Measurements from ENCODE around the gene AK1. TPM values are rescaled to one million over a fixed set of nuclear protein-coding genes. Genes with fewer than 3 reads are reported as not detected.

The AK1 gene
- total RNA-seq, 2 experiments from 2014 or later = 12.1 to 14.8 TPM

- Mint-ChIP-seq H3K27me3 (no peaks in the 10 kb centered on the region), H3K4me3 (no peak overlapping the region), H3K9me3 (peaks cover 15% of the 10 kb centered on the region), H3K36me3 (ENCODE audit: low read depth) (peaks cover 61% of the 10 kb centered on the region), H3K4me1 (ENCODE audit: low read depth) (peaks cover 18% of the 10 kb centered on the region), H3K27ac (no peak overlapping the region)
- DNase-seq = no peak
- intact Hi-C loops (cut with micrococcal nuclease) = no loop called here
- ATAC-seq = no peak
- POLR2A ChIA-PET = interaction anchor here (0.9 to 2.6 kb wide), 3 partner anchors 8 to 14 kb away, joined by 3 to 10 read pairs (median 5); no protein-coding TSS in a partner anchor
- CTCF ChIA-PET = interaction anchor here (1.5 to 2.6 kb wide), 2 partner anchors 23 to 26 kb away, joined by 4 to 8 read pairs; no protein-coding TSS in a partner anchor
- no peak for TF ChIP-seq CTCF (IDR thresholded peaks at IDR 0.05)
These were observed 18.3 kb upstream of the AK1 start for GRCh38 chr9:127895811-127896210.

- intact Hi-C loops (cut with micrococcal nuclease) = no loop called here
- POLR2A ChIA-PET = interaction anchor here (1.7 to 2.1 kb wide), 2 partner anchors 11 kb away, joined by 6 read pairs; no protein-coding TSS in a partner anchor
- ATAC-seq (no peak), DNase-seq (no peak)
- Mint-ChIP-seq H3K27ac (no peak overlapping the region), H3K36me3 (ENCODE audit: low read depth) (peaks cover 69% of the 10 kb centered on the region), H3K4me3 (no peak overlapping the region), H3K9me3 (peaks cover 15% of the 10 kb centered on the region), H3K4me1 (ENCODE audit: low read depth) (peaks cover 10% of the 10 kb centered on the region), H3K27me3 (no peaks in the 10 kb centered on the region)
- CTCF ChIA-PET = interaction anchor here (1.6 to 3.1 kb wide), 2 partner anchors 23 to 28 kb away, joined by 3 to 14 read pairs; no protein-coding TSS in a partner anchor
- TF ChIP-seq CTCF (IDR thresholded peaks at IDR 0.05) = no peak
These were observed 15.9 kb upstream of the AK1 start for GRCh38 chr9:127893392-127893791.

GRCh38 chr9:127892831-127893230 lies 15.4 kb upstream of the AK1 start:
- ATAC-seq (no peak), DNase-seq (no peak)
- peaks cover 71% of the 10 kb centered on the region for H3K36me3 Mint-ChIP-seq (ENCODE audit: low read depth)
- no peaks in the 10 kb centered on the region for H3K27me3 Mint-ChIP-seq
- ChIA-PET POLR2A (interaction anchor here (1.7 to 2.1 kb wide), 2 partner anchors 11 kb away, joined by 6 read pairs; no protein-coding TSS in a partner anchor), CTCF (interaction anchor here (0.9 to 3.1 kb wide), 3 partner anchors 23 to 28 kb away, joined by 3 to 14 read pairs (median 4); no protein-coding TSS in a partner anchor)
- H3K4me1 Mint-ChIP-seq (ENCODE audit: low read depth) = peaks cover 7% of the 10 kb centered on the region
- no peak for TF ChIP-seq CTCF (IDR thresholded peaks at IDR 0.05)
- H3K4me3 Mint-ChIP-seq = no peak overlapping the region
- intact Hi-C loops (cut with micrococcal nuclease) = no loop called here
- H3K9me3 Mint-ChIP-seq = peaks cover 15% of the 10 kb centered on the region
- H3K27ac Mint-ChIP-seq = no peak overlapping the region

- Mint-ChIP-seq H3K9me3 (peaks cover 9% of the 10 kb centered on the region), H3K36me3 (ENCODE audit: low read depth) (peaks cover 59% of the 10 kb centered on the region), H3K4me3 (no peak overlapping the region), H3K27me3 (no peaks in the 10 kb centered on the region), H3K27ac (no peak overlapping the region), H3K4me1 (ENCODE audit: low read depth) (peaks cover 5% of the 10 kb centered on the region)
- no peak for DNase-seq
- no peak for TF ChIP-seq CTCF (IDR thresholded peaks at IDR 0.05)
- no peak for ATAC-seq
- ChIA-PET CTCF (interaction anchor here (1.0 to 4.5 kb wide), 4 partner anchors 20 to 53 kb away, joined by 3 to 33 read pairs (median 6); no protein-coding TSS in a partner anchor), POLR2A (no interaction called here)
- intact Hi-C loops (cut with micrococcal nuclease) = no loop called here
These were observed 12.6 kb upstream of the AK1 start for GRCh38 chr9:127890053-127890452.

- no peaks in the 10 kb centered on the region for H3K9me3 Mint-ChIP-seq
- ChIA-PET CTCF (interaction anchor here (0.8 to 4.5 kb wide), 4 partner anchors 17 to 71 kb away, joined by 3 to 33 read pairs (median 4); no protein-coding TSS in a partner anchor), POLR2A (interaction anchor here (0.8 to 1.9 kb wide), 3 partner anchors 9 to 26 kb away, joined by 3 to 10 read pairs (median 6); no protein-coding TSS in a partner anchor)
- intact Hi-C loops (cut with micrococcal nuclease) = no loop called here
- H3K27me3 Mint-ChIP-seq = no peaks in the 10 kb centered on the region
- peaks cover 5% of the 10 kb centered on the region for H3K4me1 Mint-ChIP-seq (ENCODE audit: low read depth)
- H3K27ac Mint-ChIP-seq = no peak overlapping the region
- DNase-seq (no peak), ATAC-seq (peak; percentile 43)
- peak; percentile 28 for TF ChIP-seq CTCF (IDR thresholded peaks at IDR 0.05)
- no peak overlapping the region for H3K4me3 Mint-ChIP-seq
- H3K36me3 Mint-ChIP-seq (ENCODE audit: low read depth) = peaks cover 37% of the 10 kb centered on the region
These were observed 10.3 kb upstream of the AK1 start for GRCh38 chr9:127887792-127888191.
